Keratinocyte (primary cell): ENCODE measurements around the gene PI4KA. TPM values are rescaled to one million over a fixed set of nuclear protein-coding genes. Genes with fewer than 3 reads are reported as not detected.
"Not testable (repeated sequence)": the region's sequence is repeated elsewhere in the genome, so short reads cannot be mapped to it uniquely, and the experiment has no call there.

Source experiments
- DNase-seq: peaks from one replicate; pipeline ENCODE4 v3.0.0-alpha.2; 2011; ENCODE audit warnings: low read depth, missing footprints, low spot score
- FAIRE-seq: peaks from 2 replicates; lab custom pipeline; 2011; peaks lifted over from hg19 to GRCh38; lab: Jason Lieb, UNC
- H2AFZ ChIP-seq: 2 replicates; pipeline ENCODE4 v1.6.0; 2012; ENCODE audit warnings: low read length, control low read depth, inconsistent platforms; ENCODE audit not compliant: control insufficient read depth
- H3K27ac ChIP-seq: 2 replicates; pipeline ENCODE4 v1.5.1; 2011; ENCODE audit warnings: low read length; ENCODE audit not compliant: control insufficient read depth, insufficient read depth
- H3K27me3 ChIP-seq: 3 replicates; pipeline ENCODE4 v1.6.0; 2011; ENCODE audit warnings: low read length; ENCODE audit not compliant: control insufficient read depth, insufficient read depth; ENCODE audit errors: extremely low read depth
- H3K36me3 ChIP-seq, 2 experiments: 2 replicates in 1 of 2; 3 replicates in 1 of 2; pipeline ENCODE4 v1.5.1; 2011; ENCODE audit warnings: low read length in 2 of 2, mild to moderate bottlenecking in 1 of 2; ENCODE audit not compliant: control insufficient read depth in 2 of 2, insufficient read depth in 2 of 2; ENCODE audit errors: extremely low read depth in 1 of 2
- H3K4me1 ChIP-seq: 3 replicates; pipeline ENCODE4 v1.5.1; 2011; ENCODE audit warnings: low read length; ENCODE audit not compliant: control insufficient read depth, insufficient read depth; ENCODE audit errors: extremely low read depth
- H3K4me2 ChIP-seq: 3 replicates; pipeline ENCODE4 v1.6.0; 2011; ENCODE audit warnings: low read depth, low read length; ENCODE audit not compliant: control insufficient read depth, insufficient read depth; ENCODE audit errors: extremely low read depth
- H3K4me3 ChIP-seq, 3 experiments: fragments of 200-600 bp in 1 of 3; sonication (generic) in 1 of 3; 2 replicates in 2 of 3; 3 replicates in 1 of 3; pipeline ENCODE4 v1.5.1; 2011 to 2016; ENCODE audit warnings: low read length in 3 of 3, mild to moderate bottlenecking in 3 of 3, control low read depth in 2 of 3, inconsistent platforms in 1 of 3, low read depth in 1 of 3, mixed read lengths in 1 of 3, mixed run types in 1 of 3, moderate library complexity in 1 of 3; ENCODE audit not compliant: control insufficient read depth in 2 of 3, insufficient read depth in 2 of 3; ENCODE audit errors: extremely low read depth in 1 of 3
- H3K79me2 ChIP-seq: 2 replicates; pipeline ENCODE4 v1.6.0; 2012; ENCODE audit warnings: low read length; ENCODE audit not compliant: control insufficient read depth, insufficient read depth
- H3K9ac ChIP-seq: 3 replicates; pipeline ENCODE4 v1.6.0; 2011; ENCODE audit warnings: low read length; ENCODE audit not compliant: control insufficient read depth, insufficient read depth; ENCODE audit errors: extremely low read depth
- H3K9me1 ChIP-seq: 3 replicates; pipeline ENCODE4 v1.6.0; 2011; ENCODE audit warnings: low read length; ENCODE audit not compliant: control insufficient read depth, insufficient read depth; ENCODE audit errors: extremely low read depth
- H3K9me3 ChIP-seq: 2 replicates; pipeline ENCODE4 v1.5.1; 2012; ENCODE audit warnings: low read depth, low read length; ENCODE audit not compliant: control insufficient read depth
- H4K20me1 ChIP-seq: 3 replicates; pipeline ENCODE4 v1.6.0; 2011; ENCODE audit warnings: low read length; ENCODE audit not compliant: control insufficient read depth, insufficient read depth; ENCODE audit errors: extremely low read depth
- dilution Hi-C: fragments of 300-500 bp; cut with MboI; formaldehyde crosslinking; loops from one replicate; pipeline ENCODE4 v1.7.0; 2020; ENCODE audit warnings: low sequenced_read_pairs; ENCODE audit not compliant: extremely low pct_ligation_motif_present
- polyA plus RNA-seq, 5 experiments: library from polyadenylated mRNA; depleted of rRNA in 3 of 5; stranded (reverse) in 3 of 5; stranded (forward) in 1 of 5; unstranded in 1 of 5; fragments of >200 nt; gene quantifications; 1 replicate in 1 of 5; 2 replicates in 3 of 5; 3 replicates in 1 of 5; pipeline versions ENCODE4 v1.2.1 to v1.2.3, GENCODE V29; 2011 to 2012; ENCODE audit warnings: missing spikeins in 2 of 5, low read depth in 1 of 5, low replicate concordance in 1 of 5

The PI4KA gene
- polyA plus RNA-seq, 1 donor (not counting 4 experiments of a cell fraction or from before 2014, with no cell fraction given), result 13.6 TPM

- H3K27ac ChIP-seq, H3K79me2 ChIP-seq: not testable (repeated sequence)
- H3K9ac ChIP-seq, result peak overlapping the region; percentile 44
Measured at GRCh38 chr22:20701680-20702136, 156.9 kb downstream of the PI4KA start.

GRCh38 chr22:20700347-20700746 lies 158.3 kb downstream of the PI4KA start:
- H3K9me1 ChIP-seq, H3K4me3 ChIP-seq, dilution Hi-C loops, H4K20me1 ChIP-seq, H3K27ac ChIP-seq, FAIRE-seq, H3K36me3 ChIP-seq, H3K27me3 ChIP-seq, DNase-seq, H3K4me1 ChIP-seq, H2AFZ ChIP-seq, H3K9me3 ChIP-seq, H3K4me2 ChIP-seq, H3K79me2 ChIP-seq, H3K9ac ChIP-seq: not testable (repeated sequence)

More at GRCh38 chr22:20701680-20702136, 156.9 kb downstream of the PI4KA start:
- dilution Hi-C loops, DNase-seq, H3K9me3 ChIP-seq, H2AFZ ChIP-seq, FAIRE-seq, H3K27me3 ChIP-seq, H3K9me1 ChIP-seq, H4K20me1 ChIP-seq, H3K4me1 ChIP-seq, H3K36me3 ChIP-seq: not testable (repeated sequence)
- peak overlapping the region; percentile 70 for H3K4me2 ChIP-seq
- H3K4me3 ChIP-seq, result peak overlapping the region in 2 of 3 experiments; percentile 41 to 43

GRCh38 chr22:20699856-20700255 lies 158.8 kb downstream of the PI4KA start:
- dilution Hi-C loops, H4K20me1 ChIP-seq, H3K4me2 ChIP-seq, H3K9me3 ChIP-seq, H3K27ac ChIP-seq, H3K79me2 ChIP-seq, DNase-seq, FAIRE-seq, H3K36me3 ChIP-seq, H2AFZ ChIP-seq, H3K4me3 ChIP-seq, H3K27me3 ChIP-seq, H3K9me1 ChIP-seq, H3K4me1 ChIP-seq, H3K9ac ChIP-seq: not testable (repeated sequence)
